Testis (tissue), 3 donors: ENCODE measurements around the gene SRR. TPM values are rescaled to one million over a fixed set of nuclear protein-coding genes. Genes with fewer than 3 reads are reported as not detected.

Experiments
- DNase-seq: peaks from one replicate; pipeline ENCODE4 v3.0.0-alpha.2; 2019
- H3K27ac ChIP-seq, 2 donors: fragments of 200-600 bp; sonication (generic); one replicate each; pipeline ENCODE4 v1.5.1; 2019
- H3K27me3 ChIP-seq: fragments of 200-600 bp; sonication (generic); one replicate; pipeline ENCODE4 v1.5.1; 2019
- H3K36me3 ChIP-seq: fragments of 200-600 bp; sonication (generic); one replicate; pipeline ENCODE4 v1.5.1; 2017; ENCODE audit warnings: low read depth; ENCODE audit errors: missing control alignments
- H3K4me1 ChIP-seq: fragments of 200-600 bp; sonication (generic); one replicate; pipeline ENCODE4 v1.5.1; 2019
- H3K4me3 ChIP-seq, 2 donors: fragments of 200-600 bp; sonication (generic); one replicate each; pipeline ENCODE4 v1.5.1; 2017 to 2019
- H3K9me3 ChIP-seq: fragments of 200-600 bp; sonication (generic); one replicate; pipeline ENCODE4 v1.5.1; 2017
- CTCF ChIP-seq, 3 experiments: fragments of 450-650 bp in 2 of 3; fragments of 200-600 bp in 1 of 3; sonication (generic) in 1 of 3; IDR thresholded peaks; one replicate each; pipeline ENCODE4 v1.5.1; 2016 to 2019; ENCODE audit warnings: antibody characterized with exemption in 3 of 3, mild to moderate bottlenecking in 2 of 3, moderate library complexity in 1 of 3
- POLR2A ChIP-seq: fragments of 450-650 bp; IDR thresholded peaks from one replicate; pipeline ENCODE4 v1.6.1; 2017; ENCODE audit warnings: antibody characterized with exemption, mild to moderate bottlenecking, moderate library complexity
- WGBS, 2 donors: methylation state at CpG; one replicate each; pipeline ENCODE4 v1.1.5; 2018; 5-methylcytosine and 5-hydroxymethylcytosine counted together
- intact Hi-C: fragments of 100-400 bp; cut with DNase I; formaldehyde crosslinking; loops from one replicate; pipeline ENCODE4 v1.15.1; 2023; ENCODE audit warnings: low total_unique reads
- polyA plus RNA-seq: library from polyadenylated mRNA; stranded (reverse); fragments of 350-450 nt; fragmentation: Illumina TruSeq; extraction: RNeasy Lipid Tissue Mini Kit (QIAGEN cat#74804); gene quantifications from one replicate; pipeline ENCODE4 v1.2.3, GENCODE V29; 2014; ENCODE audit warnings: low read depth, low replicate concordance; ENCODE audit not compliant: insufficient read depth
- total RNA-seq, 2 donors: library from RNA; depleted of rRNA; stranded (reverse); fragments of >200 nt; gene quantifications; one replicate each; pipeline ENCODE4 v1.2.3, GENCODE V29; 2016

Gene SRR
- total and polyA plus RNA-seq, 3 donors from 2014 or later = 14.2 to 16.9 (median 16.1) TPM

GRCh38 chr17:2317796-2318195 lies 14.0 kb downstream of the SRR start:
- WGBS, 2 donors = 77 to 81% methylated on average over 3 of the region's 3 CpGs
- intact Hi-C loops = no loop called here

GRCh38 chr17:2319051-2319450 lies 15.3 kb downstream of the SRR start:
- DNase-seq = no peak
- no peak for TF ChIP-seq POLR2A
- TF ChIP-seq CTCF (IDR thresholded peaks at IDR 0.05) = no peak
- Histone ChIP-seq H3K4me1 (no peaks in the 10 kb centered on the region), H3K36me3 (no peaks in the 10 kb centered on the region), H3K9me3 (no peaks in the 10 kb centered on the region), H3K4me3 (no peak overlapping the region), H3K27ac (no peak overlapping the region), H3K27me3 (no peaks in the 10 kb centered on the region)
- intact Hi-C loops = no loop called here

More at GRCh38 chr17:2317796-2318195, 14.0 kb downstream of the SRR start:
- no peak for TF ChIP-seq CTCF (IDR thresholded peaks at IDR 0.05)
- TF ChIP-seq POLR2A = no peak
- Histone ChIP-seq H3K36me3 (no peaks in the 10 kb centered on the region), H3K27me3 (no peaks in the 10 kb centered on the region), H3K4me1 (no peaks in the 10 kb centered on the region), H3K27ac (no peak overlapping the region), H3K9me3 (no peaks in the 10 kb centered on the region), H3K4me3 (no peak overlapping the region)
- no peak for DNase-seq

- Histone ChIP-seq H3K4me1 (no peaks in the 10 kb centered on the region), H3K36me3 (no peaks in the 10 kb centered on the region), H3K4me3 (no peak overlapping the region), H3K9me3 (no peaks in the 10 kb centered on the region), H3K27me3 (no peaks in the 10 kb centered on the region), H3K27ac (no peak overlapping the region)
- 71 to 82% methylated on average over 1 of the region's 1 CpG for WGBS, 2 donors
- DNase-seq = no peak
- intact Hi-C loops = no loop called here
- TF ChIP-seq CTCF (IDR thresholded peaks at IDR 0.05) (no peak), POLR2A (no peak)
Observed at GRCh38 chr17:2321399-2321798, 17.6 kb downstream of the SRR start.

- TF ChIP-seq POLR2A = no peak
- no peak for TF ChIP-seq CTCF (IDR thresholded peaks at IDR 0.05)
- no peak overlapping the region for H3K27ac ChIP-seq
- WGBS, 2 donors = 78 to 96% methylated on average over 2 of the region's 2 CpGs
- intact Hi-C loops = no loop called here
- no peak overlapping the region for H3K4me3 ChIP-seq
- H3K9me3 ChIP-seq = no peaks in the 10 kb centered on the region
- no peaks in the 10 kb centered on the region for H3K36me3 ChIP-seq
- H3K4me1 ChIP-seq = no peaks in the 10 kb centered on the region
- no peaks in the 10 kb centered on the region for H3K27me3 ChIP-seq
- DNase-seq = no peak
Observed at GRCh38 chr17:2323629-2324314, 20.0 kb downstream of the SRR start.

GRCh38 chr17:2331303-2331702 lies 27.6 kb downstream of the SRR start:
- peaks cover 7% of the 10 kb centered on the region for H3K4me1 ChIP-seq
- WGBS, 2 donors = 70 to 91% methylated on average over 3 of the region's 3 CpGs
- H3K27ac ChIP-seq = no peak overlapping the region
- TF ChIP-seq POLR2A (no peak), CTCF (IDR thresholded peaks at IDR 0.05) (no peak)
- no peaks in the 10 kb centered on the region for H3K27me3 ChIP-seq
- DNase-seq = no peak
- no peaks in the 10 kb centered on the region for H3K9me3 ChIP-seq
- intact Hi-C loops = no loop called here
- H3K4me3 ChIP-seq = no peak overlapping the region
- H3K36me3 ChIP-seq = no peaks in the 10 kb centered on the region
